ENCODE results near the gene CCL8. TPM values are rescaled to one million over a fixed set of nuclear protein-coding genes. Genes with fewer than 3 reads are reported as not detected.

Gene CCL8
- total and polyA plus RNA-seq, 10 of the 15 experiments (the other 5 are each of a cell fraction or from before 2014, with no cell fraction given) = not detected

GRCh38 chr17:34368946-34369500 lies 49.8 kb downstream of the CCL8 start:
- Histone ChIP-seq H3K4me2 (ENCODE audit: control insufficient read depth, insufficient read depth) (no peak overlapping the region), H3K36me3 (ENCODE audit: control insufficient read depth in 2 of 2, insufficient read depth in 2 of 2, low read length in 1 of 2) (no peaks in the 10 kb centered on the region), H3K27ac (ENCODE audit: control insufficient read depth, insufficient read depth) (no peak overlapping the region), H3K9me3 (replicated peaks; ENCODE audit: control insufficient read depth, insufficient read depth, low read length) (no peaks in the 10 kb centered on the region), H3K27me3 (replicated peaks in 1 of 2; ENCODE audit: control insufficient read depth in 2 of 2, insufficient read depth in 2 of 2, low read length in 1 of 2) (peaks cover 2 to 17% of the 10 kb centered on the region in 2 experiments; a peak in 3 of 4 replicates), H2AFZ (ENCODE audit: control insufficient read depth, low read depth, low read length) (no peak overlapping the region), H3K4me1 (ENCODE audit: control insufficient read depth, insufficient read depth, low read length) (peaks cover 16% of the 10 kb centered on the region), H4K20me1 (ENCODE audit: control insufficient read depth, insufficient read depth) (no peaks in the 10 kb centered on the region), H3K4me3 (no peak overlapping the region), H3K9ac (ENCODE audit: control insufficient read depth, insufficient read depth, low read length) (no peak overlapping the region), H3K79me2 (ENCODE audit: control insufficient read depth, insufficient read depth, low read length) (no peaks in the 10 kb centered on the region)
- ChIA-PET CTCF (interaction anchor here (1.1 to 7.2 kb wide), 7 partner anchors 7 to 197 kb away, joined by 4 to 66 read pairs (median 5); partner anchors contain the start of genes CCL1 and CCL13), RAD21 (ENCODE audit: unreplicated experiment) (no interaction called here), SMC1A (ENCODE audit: uncharacterized antibody, unreplicated experiment) (interaction anchor here (1.8 kb wide), 1 partner anchor 14 kb away, joined by 7 read pairs; no protein-coding TSS in a partner anchor), POLR2A (no interaction called here)
- intact Hi-C loops (cut with micrococcal nuclease; ENCODE audit: unreplicated experiment) (no loop called here), in situ Hi-C loops (cut with MboI) (no loop called here)
- DNase-seq (ENCODE audit: low read depth, low spot score) (no peak), FAIRE-seq (no peak), ATAC-seq (no peak)
- no TSS peak for BruUV-seq (replicated peaks)
- 32% methylated on average over 4 of the region's 4 CpGs for WGBS (ENCODE audit: insufficient coverage, insufficient replicate concordance, low lambda C conversion rate, missing lambda C conversion rate)
- no peak for TF ChIP-seq CEBPZ (IDR thresholded peaks at IDR 0.05; ENCODE audit: low read depth, low read length)
- TF ChIP-seq EGR1 (IDR thresholded peaks at IDR 0.05; ENCODE audit: borderline replicate concordance in 1 of 2, low read depth in 2 of 2, low read length in 2 of 2) = no peak
- no peak for TF ChIP-seq ATF3 (IDR thresholded peaks at IDR 0.05; ENCODE audit: borderline replicate concordance, extremely low read depth, low read depth, low read length)
- no peak for TF ChIP-seq WRNIP1 (IDR thresholded peaks at IDR 0.05; ENCODE audit: borderline replicate concordance, low read depth, low read length)
- no peak for TF ChIP-seq NR2C2 (IDR thresholded peaks at IDR 0.05; ENCODE audit: borderline replicate concordance, control insufficient read depth, insufficient read length, low read depth)
- no peak for TF ChIP-seq SREBF1 (IDR thresholded peaks at IDR 0.05; ENCODE audit: low read length)
- TF ChIP-seq SPI1 (IDR thresholded peaks at IDR 0.05; ENCODE audit: borderline replicate concordance, insufficient read depth, low read depth, low read length) = no peak
- TF ChIP-seq ZNF687 (IDR thresholded peaks at IDR 0.05) = no peak
- no peak for TF ChIP-seq SREBF2 (IDR thresholded peaks at IDR 0.05; ENCODE audit: low read length)
- no peak for TF ChIP-seq CEBPB (IDR thresholded peaks at IDR 0.05; ENCODE audit: borderline replicate concordance in 1 of 2, low read depth in 2 of 2, low read length in 2 of 2)
- TF ChIP-seq EZH2 (IDR thresholded peaks at IDR 0.05; ENCODE audit: borderline replicate concordance, control insufficient read depth, low read depth, low read length) = no peak
- TF ChIP-seq ZSCAN29 (IDR thresholded peaks at IDR 0.05) = no peak
